Erythroblast (primary cell): ENCODE measurements around the gene PIGM.
A peak's percentile ranks its signal among the peaks of the same experiment; 100 is the strongest.

ENCODE experiments used
- DNase-seq, 2 experiments: peaks; one replicate each; lab custom pipeline; 2025; lab: John Stamatoyannopoulos, UW
- GATA1 ChIP-seq: IDR thresholded peaks from 2 replicates; pipeline ENCODE4 v1.6.1; 2011; ENCODE audit warnings: low read depth, mild to moderate bottlenecking, control low read depth, low read length, moderate library complexity
- POLR2A ChIP-seq: IDR thresholded peaks from 2 replicates; pipeline ENCODE4 v1.6.1; 2011; ENCODE audit warnings: mild to moderate bottlenecking, low read length

Gene PIGM

DNA sequence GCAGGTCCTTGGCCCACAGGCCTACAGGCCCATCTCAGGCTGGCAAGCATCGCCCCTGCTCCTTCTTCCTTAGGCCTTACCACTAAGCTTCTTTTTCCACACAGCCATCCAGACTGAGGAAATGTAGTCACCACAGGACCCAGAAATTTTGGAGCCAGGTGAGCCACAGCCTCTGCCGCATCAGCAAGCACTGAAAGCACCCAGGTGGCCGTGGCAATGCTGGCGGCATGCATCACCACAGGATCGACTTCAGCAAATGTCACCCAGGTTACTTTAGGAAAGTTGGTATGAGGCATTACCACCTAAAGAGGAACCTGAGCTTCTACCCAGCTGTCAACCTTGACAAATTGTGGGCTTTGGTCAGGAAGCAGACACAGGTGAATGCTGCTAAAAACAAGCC, 11.6 kb downstream of the PIGM start:
- DNase-seq: no peak
- TF ChIP-seq POLR2A (no peak), GATA1 (no peak)

DNA sequence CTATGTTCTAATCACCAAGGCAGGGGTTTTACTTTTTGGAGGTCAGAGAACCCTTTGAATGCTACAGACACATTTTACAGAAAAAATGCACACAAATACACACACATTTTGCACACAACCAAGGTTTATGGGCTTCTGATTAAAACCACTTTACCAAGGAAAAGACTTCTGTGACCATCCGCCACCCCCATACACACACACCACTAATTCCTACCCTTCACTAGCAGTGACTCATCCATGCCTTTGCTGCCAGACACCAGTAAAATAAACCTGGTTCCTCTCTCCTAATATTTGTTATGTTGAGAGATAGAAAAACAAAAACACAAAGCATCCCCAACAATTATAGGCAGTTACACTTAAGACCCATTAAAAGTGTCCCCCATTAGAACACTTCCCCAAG, 12.9 kb downstream of the PIGM start:
- TF ChIP-seq GATA1 (no peak), POLR2A (no peak)

GRCh38 chr1:160018347-160018746, 13.4 kb downstream of the PIGM start:
- TF ChIP-seq GATA1 (no peak), POLR2A (no peak)
- DNase-seq: no peak

More for the DNA sequence above, 12.9 kb downstream of the PIGM start:
- no peak for DNase-seq

GRCh38 chr1:160017592-160017991, 14.2 kb downstream of the PIGM start:
- no peak for DNase-seq
- TF ChIP-seq GATA1: no peak
- no peak for TF ChIP-seq POLR2A

DNA sequence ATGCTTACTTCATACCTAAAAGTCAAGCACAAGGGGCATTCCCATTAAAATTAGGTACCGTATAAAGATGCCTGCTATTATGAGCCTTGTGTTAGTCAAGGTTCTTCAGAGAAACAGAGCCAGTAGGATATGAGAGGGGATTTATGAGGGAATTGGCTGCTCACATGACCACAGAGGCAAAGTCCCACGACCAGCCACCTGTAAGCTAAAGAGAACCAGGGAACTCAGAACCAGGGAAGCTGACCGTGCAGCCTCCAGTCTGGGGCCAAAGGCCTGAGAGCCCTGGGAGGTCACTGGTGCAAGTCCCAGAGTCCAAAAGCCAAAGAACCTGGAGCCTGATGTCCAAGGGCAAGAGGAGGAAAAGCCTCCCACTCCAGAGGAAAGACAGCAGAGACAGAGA, 20.0 kb downstream of the PIGM start:
- TF ChIP-seq POLR2A: no peak
- DNase-seq: no peak

- no peak for TF ChIP-seq POLR2A
- TF ChIP-seq GATA1: no peak
- no peak for DNase-seq
Observed at GRCh38 chr1:160009801-160010200, 22.0 kb downstream of the PIGM start.

- TF ChIP-seq GATA1 (no peak), POLR2A (no peak)
- no peak for DNase-seq
Observed at GRCh38 chr1:160009081-160009480, 22.7 kb downstream of the PIGM start.

DNA sequence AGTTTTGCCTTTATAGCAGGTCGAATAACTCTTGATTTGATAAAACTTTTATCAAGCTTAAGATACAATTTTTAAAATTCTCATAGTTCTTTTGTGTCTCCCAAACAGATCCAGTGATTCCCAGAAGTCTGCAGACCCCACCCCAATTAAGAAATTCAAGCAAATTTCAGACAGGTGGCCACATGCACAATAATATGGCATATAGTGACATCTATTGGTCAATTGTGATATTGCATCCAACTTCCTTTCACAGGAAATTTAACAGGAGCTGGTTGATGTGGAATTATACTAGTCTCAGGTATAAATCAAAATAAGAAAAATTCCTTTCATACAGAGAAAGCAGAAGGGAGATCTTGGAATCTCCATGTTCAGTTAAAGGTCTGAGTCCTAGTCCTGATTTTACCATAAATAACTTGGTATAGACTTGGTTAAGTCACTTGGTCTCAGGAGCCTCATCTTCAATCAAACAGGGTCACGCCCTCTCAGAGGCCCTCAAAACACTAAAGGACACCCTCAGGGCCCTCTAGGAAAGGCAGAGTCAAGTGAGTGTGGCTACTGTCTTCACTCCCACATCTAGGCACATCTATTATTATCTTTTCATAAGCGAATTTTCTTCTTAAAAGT, 24.1 kb downstream of the PIGM start:
- peak; percentile 29 to 69 for DNase-seq
- TF ChIP-seq POLR2A (no peak), GATA1 (no peak)

- no peak for TF ChIP-seq POLR2A
- TF ChIP-seq GATA1: no peak
Observed at GRCh38 chr1:160006312-160006940, 25.4 kb downstream of the PIGM start.

GRCh38 chr1:160005070-160005469, 26.7 kb downstream of the PIGM start:
- TF ChIP-seq POLR2A (no peak), GATA1 (no peak)
- DNase-seq: no peak

More at GRCh38 chr1:160006312-160006940, 25.4 kb downstream of the PIGM start:
- peak; percentile 79 to 87 for DNase-seq

GRCh38 chr1:160004425-160004824, 27.4 kb downstream of the PIGM start:
- TF ChIP-seq GATA1 (no peak), POLR2A (no peak)

DNA sequence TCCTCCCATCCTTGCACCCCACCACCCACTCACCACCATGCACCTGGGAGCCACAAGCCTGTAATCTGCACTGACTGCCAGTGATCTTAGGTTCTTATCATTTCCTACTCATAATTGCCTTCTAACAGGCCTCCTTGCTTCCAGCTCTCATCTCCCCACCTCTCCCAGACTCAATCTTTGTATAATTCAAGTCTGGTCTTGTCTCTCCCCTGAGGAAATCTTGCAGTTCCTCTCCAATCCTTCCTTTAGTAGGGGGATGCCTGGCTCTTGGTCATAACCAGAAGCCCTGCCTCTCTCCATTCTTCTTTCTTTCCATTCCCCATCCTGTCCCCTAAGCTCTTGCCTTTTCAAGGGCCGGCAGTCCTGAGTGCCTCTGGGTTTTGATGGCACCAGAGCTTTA, 27.8 kb downstream of the PIGM start:
- DNase-seq: no peak

More at GRCh38 chr1:160004425-160004824, 27.4 kb downstream of the PIGM start:
- DNase-seq: no peak

DNA sequence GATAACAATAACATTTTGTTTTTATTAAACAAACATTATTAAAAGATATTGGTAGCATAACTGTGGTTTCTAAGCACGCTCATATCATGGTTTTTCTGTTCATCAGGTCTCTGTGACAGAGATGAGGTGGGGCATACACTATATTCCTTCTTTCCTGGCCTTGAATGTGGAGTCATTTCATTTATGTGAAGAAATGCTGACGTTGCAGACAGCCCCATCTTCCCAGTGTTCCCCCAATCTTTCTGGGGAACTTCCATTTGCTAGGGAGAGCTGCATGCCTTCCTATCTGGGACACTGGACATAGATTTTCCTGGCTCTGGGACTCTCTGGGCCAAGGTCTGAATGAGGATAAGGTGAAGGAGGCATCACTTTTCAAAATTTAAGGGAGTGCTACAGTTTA, 30.4 kb downstream of the PIGM start:
- TF ChIP-seq POLR2A (no peak), GATA1 (no peak)
- no peak for DNase-seq

More for the DNA sequence above, 27.8 kb downstream of the PIGM start:
- TF ChIP-seq GATA1 (no peak), POLR2A (no peak)

DNA sequence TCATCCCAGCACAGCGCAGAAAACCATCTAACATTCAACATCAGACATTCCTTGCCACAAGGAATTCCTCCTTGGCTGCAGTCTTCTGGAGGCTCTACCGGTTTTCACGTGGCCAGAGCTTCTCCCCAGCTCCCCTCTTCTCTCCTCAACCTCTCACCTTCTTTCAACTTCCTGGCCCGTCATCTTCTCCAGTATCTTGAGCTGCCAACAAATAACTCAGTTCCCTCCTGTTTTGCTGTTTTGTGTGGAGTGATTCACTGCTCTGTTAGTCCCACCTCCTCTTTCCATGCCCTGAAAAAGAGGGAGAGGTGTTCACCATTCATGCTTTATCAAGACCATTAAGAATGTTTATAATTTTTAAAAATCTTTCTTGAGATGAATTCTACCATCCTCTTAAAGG, 32.6 kb downstream of the PIGM start:
- TF ChIP-seq POLR2A (no peak), GATA1 (no peak)
- no peak for DNase-seq

- no peak for TF ChIP-seq GATA1
- TF ChIP-seq POLR2A: no peak
- DNase-seq: no peak
Observed at GRCh38 chr1:159996653-159997052, 35.1 kb downstream of the PIGM start.
